Neuronal stem cell (in vitro differentiated cells): ENCODE data around the gene ZNF367.

Experiments used
- DNase-seq: peaks from one replicate; pipeline ENCODE4 v3.0.0-alpha.2; 2013; ENCODE audit warnings: low spot score
- H2AFZ ChIP-seq: one replicate; pipeline ENCODE4 v1.6.1; 2013; ENCODE audit warnings: mild to moderate bottlenecking, low read length, inconsistent platforms
- H2AK5ac ChIP-seq: 2 replicates; pipeline ENCODE4 v1.6.1; 2013; ENCODE audit warnings: low read depth, mild to moderate bottlenecking, inconsistent platforms, low read length, moderate library complexity, mixed read lengths
- H2BK120ac ChIP-seq: 2 replicates; pipeline ENCODE4 v1.6.1; 2013; ENCODE audit warnings: low read depth, mild to moderate bottlenecking, inconsistent platforms, low read length, moderate library complexity, mixed read lengths
- H2BK12ac ChIP-seq: one replicate; pipeline ENCODE4 v1.6.1; 2013; ENCODE audit warnings: low read length, inconsistent platforms
- H2BK15ac ChIP-seq: 2 replicates; pipeline ENCODE4 v1.6.1; 2013; ENCODE audit warnings: mild to moderate bottlenecking, low read length, inconsistent platforms, mixed read lengths
- H2BK5ac ChIP-seq: one replicate; pipeline ENCODE4 v1.6.1; 2013; ENCODE audit warnings: inconsistent platforms, mild to moderate bottlenecking, low read length, moderate library complexity
- H3K14ac ChIP-seq: one replicate; pipeline ENCODE4 v1.6.1; 2013; ENCODE audit warnings: low read length, inconsistent platforms
- H3K18ac ChIP-seq: 2 replicates; pipeline ENCODE4 v1.6.1; 2013; ENCODE audit warnings: low read length, inconsistent platforms
- H3K23ac ChIP-seq: 2 replicates; pipeline ENCODE4 v1.6.1; 2013; ENCODE audit warnings: low read depth, mild to moderate bottlenecking, mixed read lengths, low read length, inconsistent platforms; ENCODE audit not compliant: poor library complexity
- H3K27ac ChIP-seq: replicated peaks from 3 replicates; pipeline ENCODE4 v1.5.1; 2013; ENCODE audit warnings: low read length, inconsistent platforms
- H3K27me3 ChIP-seq, 3 experiments: 2 replicates each; pipeline ENCODE4 v1.6.1; 2013; ENCODE audit warnings: low read length in 3 of 3, mild to moderate bottlenecking in 2 of 3, inconsistent platforms in 1 of 3, low read depth in 1 of 3, mixed read lengths in 1 of 3, moderate library complexity in 1 of 3; ENCODE audit not compliant: control insufficient read depth in 3 of 3, insufficient read depth in 3 of 3
- H3K36me3 ChIP-seq, 2 donors: replicated peaks in 1 of 2; 2 replicates each; pipeline ENCODE4 v1.6.1; 2013; ENCODE audit warnings: low read length in 2 of 2; ENCODE audit not compliant: control insufficient read depth in 2 of 2, insufficient read depth in 2 of 2
- H3K4ac ChIP-seq: 2 replicates; pipeline ENCODE4 v1.6.1; 2013; ENCODE audit warnings: inconsistent platforms, mild to moderate bottlenecking, low read length, moderate library complexity
- H3K4me1 ChIP-seq, 2 donors: 1 replicate in 1 of 2; 2 replicates in 1 of 2; pipeline ENCODE4 v1.6.1; 2013; ENCODE audit warnings: low read length in 2 of 2, low read depth in 1 of 2; ENCODE audit not compliant: control insufficient read depth in 2 of 2, insufficient read depth in 1 of 2
- H3K4me2 ChIP-seq: one replicate; pipeline ENCODE4 v1.6.1; 2013; ENCODE audit warnings: mild to moderate bottlenecking, low read length, inconsistent platforms; ENCODE audit not compliant: insufficient read depth, poor library complexity, severe bottlenecking
- H3K4me3 ChIP-seq, 2 donors: 2 replicates each; pipeline ENCODE4 v1.5.1; 2013; ENCODE audit warnings: low read length in 2 of 2, mild to moderate bottlenecking in 2 of 2, inconsistent platforms in 1 of 2, moderate library complexity in 1 of 2
- H3K79me1 ChIP-seq: one replicate; pipeline ENCODE4 v1.6.1; 2013; ENCODE audit warnings: low read depth, mild to moderate bottlenecking, inconsistent platforms, low read length, moderate library complexity
- H3K9ac ChIP-seq: one replicate; pipeline ENCODE4 v1.6.1; 2013; ENCODE audit warnings: mild to moderate bottlenecking, low read depth, low read length, inconsistent platforms; ENCODE audit not compliant: poor library complexity
- H3K9me3 ChIP-seq, 2 donors: replicated peaks in 1 of 2; 2 replicates each; pipeline versions ENCODE3 to v1.6.1; 2013; ENCODE audit warnings: low read length in 2 of 2, mild to moderate bottlenecking in 2 of 2, inconsistent platforms in 1 of 2, low read depth in 1 of 2, mixed read lengths in 1 of 2, moderate library complexity in 1 of 2; ENCODE audit not compliant: control insufficient read depth in 2 of 2, insufficient read depth in 1 of 2
- H4K8ac ChIP-seq: one replicate; pipeline ENCODE4 v1.6.1; 2013; ENCODE audit warnings: low read depth, mild to moderate bottlenecking, inconsistent platforms, low read length, moderate library complexity
- H4K91ac ChIP-seq: one replicate; pipeline ENCODE4 v1.6.1; 2013; ENCODE audit warnings: low read length, low read depth, mild to moderate bottlenecking, inconsistent platforms; ENCODE audit not compliant: poor library complexity
- WGBS, 2 donors: extraction: QIAGEN DNeasy Blood & Tissue Kit; methylation state at CpG; one replicate each; pipeline ENCODE4 v1.1.7; 2013; ENCODE audit warnings: missing lambda C conversion rate in 2 of 2, mixed read lengths in 1 of 2; ENCODE audit not compliant: insufficient read length in 2 of 2, insufficient replicate concordance in 1 of 2; ENCODE audit errors: extremely low coverage in 2 of 2; 5-methylcytosine and 5-hydroxymethylcytosine counted together

ZNF367 gene

GRCh38 chr9:96342571-96343245 lies 75.5 kb downstream of the ZNF367 start:
- H2BK15ac ChIP-seq, result no peak overlapping the region
- DNase-seq, result no peak
- H3K27ac ChIP-seq, result no peak overlapping the region
- no peak overlapping the region for H3K14ac ChIP-seq
- no peak overlapping the region for H3K23ac ChIP-seq
- H3K18ac ChIP-seq, result peak overlapping the region; percentile 27
- H3K4me2 ChIP-seq, result no peak overlapping the region
- H3K27me3 ChIP-seq, result no peaks in the 10 kb centered on the region
- peak overlapping the region; percentile 2 for H2AK5ac ChIP-seq
- no peak overlapping the region for H2AFZ ChIP-seq
- H4K8ac ChIP-seq, result no peak overlapping the region
- no peak overlapping the region for H3K4me3 ChIP-seq
- H3K9me3 ChIP-seq, result peaks cover 4 to 22% of the 10 kb centered on the region in 2 donors
- H2BK120ac ChIP-seq, result no peak overlapping the region
- H3K9ac ChIP-seq, result no peak overlapping the region
- H3K79me1 ChIP-seq, result no peaks in the 10 kb centered on the region
- peaks cover 0 to 3% of the 10 kb centered on the region in 2 donors for H3K36me3 ChIP-seq
- peaks cover 5 to 17% of the 10 kb centered on the region in 2 donors for H3K4me1 ChIP-seq
- H4K91ac ChIP-seq, result no peak overlapping the region
- H2BK12ac ChIP-seq, result no peak overlapping the region
- H2BK5ac ChIP-seq, result no peak overlapping the region
- no CpG with 5 or more reads among the region's 20 CpGs for WGBS, 2 donors
- no peak overlapping the region for H3K4ac ChIP-seq

- Histone ChIP-seq H2BK120ac (no peak overlapping the region), H3K9ac (no peak overlapping the region), H3K9me3 (peaks cover 2 to 15% of the 10 kb centered on the region in 2 donors), H3K4ac (no peak overlapping the region), H3K23ac (no peak overlapping the region), H3K27ac (no peak overlapping the region), H2AFZ (no peak overlapping the region), H4K91ac (no peak overlapping the region), H3K36me3 (peaks cover 0 to 3% of the 10 kb centered on the region in 2 donors), H2BK12ac (no peak overlapping the region), H2BK5ac (no peak overlapping the region), H3K4me2 (no peak overlapping the region), H3K18ac (no peak overlapping the region), H3K14ac (no peak overlapping the region), H3K4me3 (no peak overlapping the region), H2BK15ac (no peak overlapping the region), H3K4me1 (peaks cover 5 to 17% of the 10 kb centered on the region in 2 donors), H2AK5ac (no peak overlapping the region), H3K79me1 (no peaks in the 10 kb centered on the region), H3K27me3 (no peaks in the 10 kb centered on the region), H4K8ac (no peak overlapping the region)
- no CpG with 5 or more reads among the region's 3 CpGs for WGBS, 2 donors
- DNase-seq, result no peak
Measured at GRCh38 chr9:96340707-96341106, 77.5 kb downstream of the ZNF367 start.

GRCh38 chr9:96338299-96338698 lies 79.9 kb downstream of the ZNF367 start:
- Histone ChIP-seq H3K4me2 (no peak overlapping the region), H3K27ac (no peak overlapping the region), H3K27me3 (no peaks in the 10 kb centered on the region), H2AFZ (no peak overlapping the region), H2BK12ac (no peak overlapping the region), H3K9ac (no peak overlapping the region), H2BK5ac (no peak overlapping the region), H3K4me1 (peaks cover 0 to 6% of the 10 kb centered on the region in 2 donors), H3K18ac (no peak overlapping the region), H2AK5ac (no peak overlapping the region), H3K4me3 (no peak overlapping the region), H2BK120ac (no peak overlapping the region), H4K8ac (no peak overlapping the region), H3K23ac (no peak overlapping the region), H3K36me3 (peaks cover 0 to 3% of the 10 kb centered on the region in 2 donors), H3K9me3 (peaks cover 0 to 9% of the 10 kb centered on the region in 2 donors), H3K79me1 (no peaks in the 10 kb centered on the region), H2BK15ac (no peak overlapping the region), H3K14ac (no peak overlapping the region), H4K91ac (no peak overlapping the region), H3K4ac (no peak overlapping the region)
- DNase-seq, result no peak
- WGBS, 2 donors, result no CpG with 5 or more reads among the region's 3 CpGs
